ENCODE results near the gene PARD3.

DNA sequence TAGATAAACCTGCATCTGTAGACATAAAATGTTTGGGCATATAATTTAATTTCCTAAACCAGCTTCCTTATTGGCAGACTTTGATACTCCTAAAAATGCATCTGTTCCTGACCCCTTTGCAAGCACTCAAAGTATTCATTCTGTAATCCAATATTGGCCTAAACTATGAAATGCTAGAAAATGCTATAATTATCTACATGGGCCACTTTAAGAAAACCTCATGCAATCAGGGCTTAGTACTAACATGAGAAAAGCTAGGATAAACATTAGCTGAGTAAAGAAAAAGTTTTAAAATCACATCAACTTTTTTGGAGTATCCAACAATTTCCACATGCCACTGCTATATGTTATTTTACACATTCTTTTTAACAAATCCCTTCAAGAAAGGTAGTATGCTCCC is 57.2 kb downstream of the PARD3 start:
- TF ChIP-seq EZH2 (IDR thresholded peaks at IDR 0.05; ENCODE audit: insufficient read depth, poor library complexity, severe bottlenecking) (no peak), EZH2phosphoT487 (IDR thresholded peaks at IDR 0.05; ENCODE audit: insufficient read depth, low read depth) (no peak)
